Measurements from ENCODE around the gene OR2V1.

- no peak for TF ChIP-seq CTCF (IDR thresholded peaks at IDR 0.05; ENCODE audit: low read depth, low read length)
- no peak for TF ChIP-seq EZH2phosphoT487 (IDR thresholded peaks at IDR 0.05; ENCODE audit: low read depth)
Observed at GRCh38 chr5:181138258-181138657, 7.3 kb upstream of the OR2V1 start.

Data from OCI-LY3 (cell line).